ENCODE measurements around the gene SEMA5A.

Gene SEMA5A

DNA sequence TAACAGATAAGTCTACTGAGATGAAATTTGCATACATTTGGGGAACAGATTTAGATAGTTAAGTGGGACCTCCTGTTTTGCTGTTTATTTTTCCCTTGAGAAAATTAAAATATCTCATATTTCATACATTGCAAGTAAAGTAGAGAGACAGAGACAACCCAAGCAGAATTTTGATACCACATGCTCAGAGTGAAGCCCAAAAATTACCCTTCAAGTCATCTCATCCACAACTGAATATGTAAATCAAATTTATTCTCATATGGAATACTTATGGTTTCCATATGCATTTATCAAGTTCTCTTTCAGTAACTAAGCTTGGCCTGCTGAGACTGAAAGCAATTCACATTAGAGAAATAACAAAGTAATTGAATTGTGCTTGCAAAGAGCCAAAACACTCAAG is 474.4 kb downstream of the SEMA5A start:
- DNase-seq (ENCODE audit: low read depth in 1 of 2, low spot score in 1 of 2), result no peak

DNA sequence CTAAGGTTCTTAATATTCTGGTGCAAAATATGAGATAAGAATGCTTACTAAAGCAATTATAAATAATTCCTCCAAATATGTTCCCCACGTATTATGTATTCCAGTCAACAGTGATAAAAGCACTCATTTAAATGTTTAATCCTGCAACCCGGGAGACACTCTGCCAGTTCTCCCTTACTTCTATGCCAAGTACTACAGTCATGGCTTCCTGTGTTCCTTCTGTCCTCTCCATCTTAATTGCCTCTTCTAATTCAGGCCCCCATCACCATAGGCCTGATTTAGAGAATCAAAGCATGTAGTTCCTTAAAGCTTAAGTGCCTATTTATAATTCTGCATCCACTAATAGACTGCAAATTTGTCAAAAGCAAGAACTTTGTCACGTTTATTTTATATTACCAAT is 474.8 kb downstream of the SEMA5A start:
- no peak for DNase-seq (ENCODE audit: low read depth in 1 of 2, low spot score in 1 of 2)

DNA sequence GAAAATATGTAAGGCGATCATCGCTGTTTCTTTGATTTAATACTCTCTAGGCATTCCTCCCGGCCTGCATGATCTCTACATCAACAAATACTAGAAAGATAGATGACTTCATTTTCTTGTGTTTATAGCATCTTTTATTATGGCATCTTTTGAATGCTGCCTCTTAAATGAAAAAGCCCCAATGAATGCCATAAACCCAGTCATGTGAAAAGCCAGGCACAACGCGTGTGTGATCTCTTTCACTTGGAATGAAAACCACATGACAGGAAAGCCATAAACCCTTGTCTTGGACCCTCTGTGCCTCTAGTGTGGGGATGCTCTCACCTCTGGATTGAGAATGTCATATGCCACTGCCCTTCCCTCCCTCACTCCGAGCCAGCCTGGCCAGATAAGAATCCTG is 476.2 kb downstream of the SEMA5A start:
- DNase-seq (ENCODE audit: low read depth in 1 of 2, low spot score in 1 of 2), result no peak

GRCh38 chr5:9067154-9067553 is 478.7 kb downstream of the SEMA5A start:
- DNase-seq (ENCODE audit: low read depth in 1 of 2, low spot score in 1 of 2), result no peak

DNA sequence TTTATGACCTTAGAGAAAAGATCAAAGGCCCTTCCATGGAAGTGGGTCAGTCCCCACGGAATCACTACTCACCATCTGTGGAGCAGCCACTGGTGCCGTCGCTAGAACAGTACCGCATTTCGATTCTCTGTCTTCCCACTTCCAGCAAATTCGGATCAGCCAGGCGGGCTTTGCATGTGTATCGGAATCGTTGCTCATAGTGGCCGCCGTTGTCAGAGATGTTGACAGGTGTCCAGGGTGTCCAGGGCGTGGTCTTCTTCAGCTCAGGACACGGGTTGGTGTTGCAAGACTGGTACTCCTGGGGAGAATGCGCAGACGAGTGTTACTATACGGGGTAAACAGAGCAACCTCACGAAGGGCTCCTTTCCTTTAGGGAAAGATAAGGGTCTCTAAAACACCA is 479.5 kb downstream of the SEMA5A start:
- no peak for DNase-seq (ENCODE audit: low read depth in 1 of 2, low spot score in 1 of 2)

DNA sequence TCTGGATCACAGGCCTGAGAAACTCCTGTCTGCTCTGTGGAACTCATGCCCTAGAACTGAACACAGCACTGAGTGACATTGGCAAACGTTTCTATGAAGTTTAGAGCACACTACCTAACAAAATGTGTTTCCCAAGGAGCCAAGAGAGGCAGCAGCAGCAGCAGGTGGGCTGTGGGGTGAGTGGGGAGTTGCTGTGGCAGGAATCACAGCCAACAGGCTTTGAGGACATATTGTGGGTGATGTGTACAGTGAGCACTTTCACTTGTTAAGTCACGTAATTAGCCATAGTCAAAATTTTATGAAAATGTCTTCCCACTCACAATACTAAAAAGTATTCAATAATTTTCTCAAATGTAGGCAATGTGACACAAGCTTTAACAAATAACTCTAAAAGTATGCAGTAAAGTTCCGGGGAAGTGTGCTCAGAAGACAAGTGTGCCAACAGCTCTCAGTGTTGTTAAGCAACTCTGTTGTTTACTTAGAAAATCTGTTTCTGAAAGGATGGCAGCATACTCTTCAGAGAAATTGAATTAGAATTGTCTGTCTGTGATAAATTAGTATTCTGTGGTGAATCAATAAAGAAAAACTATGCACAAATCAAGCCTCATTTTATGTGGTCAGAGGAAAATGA is 482.1 kb downstream of the SEMA5A start:
- DNase-seq (ENCODE audit: low read depth in 1 of 2, low spot score in 1 of 2), result no peak

- DNase-seq (ENCODE audit: low read depth in 1 of 2, low spot score in 1 of 2), result no peak
Observed at GRCh38 chr5:9062873-9063272, 483.0 kb downstream of the SEMA5A start.

GRCh38 chr5:9059920-9060691 is 485.8 kb downstream of the SEMA5A start:
- DNase-seq (ENCODE audit: low read depth in 1 of 2, low spot score in 1 of 2), result no peak

GRCh38 chr5:9058666-9059065 is 487.2 kb downstream of the SEMA5A start:
- DNase-seq (ENCODE audit: low read depth in 1 of 2, low spot score in 1 of 2), result no peak

DNA sequence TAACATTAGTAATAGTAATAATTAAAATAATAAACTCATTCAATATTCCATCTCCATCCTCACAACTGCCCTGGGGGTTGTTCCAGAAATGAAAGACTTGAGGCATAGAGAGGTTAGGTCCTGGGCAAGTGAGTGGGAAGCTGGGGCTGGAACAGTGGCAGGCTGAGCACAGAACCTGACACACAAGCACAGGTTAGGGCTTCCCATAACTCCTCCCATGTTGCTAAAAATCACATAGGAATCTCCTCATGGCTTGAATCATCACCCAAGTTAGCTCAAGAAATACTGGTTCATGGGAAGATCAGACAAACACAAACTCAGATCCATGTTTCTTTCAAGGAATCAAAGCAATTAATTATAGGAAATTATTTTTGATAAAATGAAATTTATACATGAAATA is 487.7 kb downstream of the SEMA5A start:
- DNase-seq (ENCODE audit: low read depth in 1 of 2, low spot score in 1 of 2), result no peak

GRCh38 chr5:9057406-9058000 is 488.4 kb downstream of the SEMA5A start:
- DNase-seq (ENCODE audit: low read depth in 1 of 2, low spot score in 1 of 2), result no peak

DNA sequence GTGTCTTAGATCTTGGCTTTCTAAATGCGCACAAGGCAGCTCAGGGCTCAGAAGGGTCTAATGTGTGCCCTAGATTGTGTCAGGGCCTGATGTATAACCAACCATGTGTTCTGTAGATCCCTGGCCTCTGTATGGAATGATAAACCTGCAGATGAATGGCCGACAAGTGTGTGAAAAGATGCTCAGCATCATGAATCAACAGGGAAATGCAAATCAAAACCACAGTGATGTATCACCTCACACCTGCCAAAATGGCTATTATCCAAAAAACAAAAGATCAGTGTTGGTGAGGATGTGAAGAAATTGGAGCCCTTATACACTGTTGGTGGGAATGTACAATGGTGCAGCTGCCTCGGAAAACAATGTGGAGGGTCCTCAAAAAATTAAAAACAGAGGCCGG is 489.8 kb downstream of the SEMA5A start:
- no peak for DNase-seq (ENCODE audit: low read depth in 1 of 2, low spot score in 1 of 2)

DNA sequence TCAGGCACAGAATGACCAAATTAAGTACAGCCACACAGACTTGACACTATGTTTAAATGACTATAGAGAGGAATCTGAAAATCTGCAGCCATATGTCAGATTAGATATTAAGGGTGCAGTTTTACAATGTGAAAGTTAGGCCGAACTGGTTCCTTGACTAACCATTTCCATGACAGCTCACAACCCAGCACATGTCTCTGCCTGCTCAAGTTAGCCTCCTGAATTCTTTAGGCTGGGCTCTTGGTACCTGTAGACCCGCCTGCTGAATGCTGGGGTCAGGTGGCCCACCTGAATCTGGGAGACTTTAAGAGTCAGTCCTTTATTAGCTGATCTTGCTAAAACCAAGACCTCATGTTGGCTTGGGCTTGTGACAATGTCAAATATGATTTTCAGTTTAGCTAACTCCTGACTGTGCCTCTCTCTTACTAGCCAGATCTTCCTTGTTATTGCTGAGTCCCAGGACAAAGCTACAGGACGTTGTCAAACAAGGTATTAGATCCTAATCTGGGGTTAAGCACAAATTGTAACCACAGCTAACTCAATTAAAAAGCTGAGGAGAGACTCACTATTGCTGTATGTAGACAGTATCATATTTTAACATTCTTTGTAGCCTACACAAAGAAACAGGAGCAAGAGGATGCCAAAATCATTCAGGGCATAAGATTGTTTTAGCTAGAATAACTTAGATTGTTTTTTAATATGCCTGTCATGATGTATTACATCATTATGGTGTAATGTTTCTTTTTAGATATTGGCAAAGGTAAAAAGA is 490.9 kb downstream of the SEMA5A start:
- no peak for DNase-seq (ENCODE audit: low read depth in 1 of 2, low spot score in 1 of 2)

DNA sequence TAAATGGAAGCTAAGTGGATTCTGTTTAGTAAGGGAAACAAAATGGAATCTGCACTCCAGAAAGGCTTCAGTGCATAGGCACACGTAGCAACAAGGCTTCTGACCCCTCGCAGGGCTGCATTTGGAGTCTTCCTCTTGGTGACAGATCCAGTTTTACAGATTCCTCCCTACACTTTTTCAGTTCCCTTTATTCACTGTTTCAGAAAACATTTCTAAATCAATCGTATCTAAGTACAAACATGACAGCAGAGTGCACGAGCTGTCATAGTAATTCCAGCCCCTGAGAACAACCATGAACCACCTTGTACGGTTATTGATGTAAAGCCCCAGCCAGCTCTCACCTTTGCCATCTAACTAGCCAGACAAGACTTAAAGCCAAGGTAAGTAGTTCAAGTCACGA is 491.6 kb downstream of the SEMA5A start:
- DNase-seq (ENCODE audit: low read depth in 1 of 2, low spot score in 1 of 2), result no peak

DNA sequence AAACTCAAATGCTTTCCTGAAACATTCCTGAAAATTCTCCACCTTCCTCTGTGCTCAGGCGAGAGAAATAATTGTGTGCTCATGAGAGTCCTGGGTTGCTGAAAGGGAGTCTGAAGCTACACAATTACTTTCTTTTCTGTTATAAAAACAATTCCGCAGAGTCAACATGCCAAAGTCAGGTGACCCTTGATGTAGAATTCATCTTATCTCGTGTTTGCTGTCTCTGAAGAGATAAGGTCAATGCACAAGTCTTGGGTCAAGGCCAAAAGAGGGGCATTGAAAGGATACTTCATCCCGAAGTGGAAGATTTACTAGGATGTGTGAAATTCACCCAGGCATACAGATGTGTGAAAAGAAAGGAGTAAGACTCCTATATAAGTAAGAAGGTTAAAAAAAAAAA is 493.5 kb downstream of the SEMA5A start:
- no peak for DNase-seq (ENCODE audit: low read depth in 1 of 2, low spot score in 1 of 2)

DNA sequence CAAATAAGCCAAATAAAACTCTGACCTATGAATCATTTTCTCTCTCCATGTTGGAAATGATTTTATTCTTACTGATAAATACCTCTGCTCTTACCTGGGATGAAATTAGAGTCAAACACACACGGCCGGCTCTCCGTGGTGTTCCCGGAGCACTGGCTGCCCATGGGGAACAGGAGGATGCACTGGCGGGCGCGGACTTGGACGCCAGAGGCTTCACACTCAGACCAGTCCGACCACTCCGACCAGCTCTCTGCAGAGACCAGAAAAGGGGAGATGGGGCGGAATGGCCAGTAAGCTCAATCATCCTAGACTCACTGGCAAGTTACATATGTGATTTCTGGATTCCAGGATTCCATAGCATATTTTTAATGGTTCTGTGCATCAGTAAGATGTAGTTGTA is 494.1 kb downstream of the SEMA5A start:
- DNase-seq (ENCODE audit: low read depth in 1 of 2, low spot score in 1 of 2), result no peak

GRCh38 chr5:9047932-9048331 is 497.9 kb downstream of the SEMA5A start:
- no peak for DNase-seq (ENCODE audit: low read depth in 1 of 2, low spot score in 1 of 2)

DNA sequence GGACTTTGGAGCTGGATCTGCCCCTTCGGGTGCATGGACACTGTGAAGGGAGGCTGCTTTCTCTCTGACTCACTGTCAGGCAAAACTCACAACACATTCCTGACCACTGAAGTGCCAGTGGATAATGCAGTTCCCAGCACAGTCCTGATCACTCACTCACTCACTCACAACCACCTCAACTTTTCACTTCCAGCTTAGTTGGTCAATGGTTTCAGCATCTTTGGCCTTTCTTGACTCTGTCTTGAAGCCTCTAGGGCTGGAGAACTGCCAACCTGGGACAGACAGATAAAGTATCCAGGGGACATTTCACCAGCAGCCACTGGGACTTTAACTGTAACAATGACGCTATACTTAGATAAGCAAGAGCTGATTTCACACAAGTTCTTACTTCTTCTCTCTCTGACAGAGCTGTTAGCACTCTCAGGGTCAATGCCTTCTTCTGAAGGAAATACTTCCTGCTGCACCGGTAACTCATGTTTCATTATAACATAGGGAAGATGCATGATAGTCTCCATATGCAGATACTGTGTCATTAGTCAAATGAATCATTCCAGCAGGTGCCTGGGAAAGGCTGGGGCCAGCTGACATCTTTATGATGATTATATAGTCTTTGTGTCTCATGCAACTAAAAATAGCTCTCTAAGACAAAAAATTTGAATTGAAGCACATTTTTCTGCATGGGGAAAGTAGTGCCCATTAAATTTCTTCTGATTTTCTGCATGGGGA is 499.0 kb downstream of the SEMA5A start:
- no peak for DNase-seq (ENCODE audit: low read depth in 1 of 2, low spot score in 1 of 2)

- DNase-seq (ENCODE audit: low read depth in 1 of 2, low spot score in 1 of 2), result no peak
Observed at GRCh38 chr5:9045946-9046345, 499.9 kb downstream of the SEMA5A start.

GRCh38 chr5:9042241-9042640 is 503.6 kb downstream of the SEMA5A start:
- DNase-seq (ENCODE audit: low read depth in 1 of 2, low spot score in 1 of 2), result no peak

DNA sequence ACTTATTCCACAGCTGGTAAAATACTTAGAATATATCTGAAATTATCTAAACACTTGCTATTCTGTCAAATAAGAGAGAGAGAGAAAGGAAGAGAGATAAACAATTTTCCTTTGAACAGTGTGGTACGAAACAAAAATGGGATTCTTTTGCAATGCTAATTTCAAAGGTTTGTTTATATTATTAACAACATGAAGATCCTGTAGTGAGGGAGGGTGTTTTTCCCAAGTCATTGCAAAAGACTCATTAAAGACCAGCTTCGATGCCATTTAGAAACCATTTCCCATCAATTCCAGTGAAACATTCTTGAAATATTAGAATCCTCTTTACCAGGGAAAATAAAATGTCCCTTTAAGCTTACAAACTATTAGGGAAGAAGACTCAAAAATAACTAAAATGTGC is 505.4 kb downstream of the SEMA5A start:
- no peak for DNase-seq (ENCODE audit: low read depth in 1 of 2, low spot score in 1 of 2)

Data from activated T-helper 1 cell treated with anti-CD3 and anti-CD28 coated beads, Interleukin-2, amount 50 U/mL, for 16 hours (primary cell).